GM19324 (cell line): ENCODE data around the gene RASL10A.
"Not testable (repeated sequence)": the region's sequence is repeated elsewhere in the genome, so short reads cannot be mapped to it uniquely, and the experiment has no call there.

ENCODE experiments used
- ATAC-seq: cut with Tn5 transposase; IDR thresholded peaks from one replicate; pipeline ENCODE4 v1.9.1; 2021; ENCODE audit warnings: mild to moderate bottlenecking, moderate library complexity; ENCODE audit not compliant: unreplicated experiment, low FRiP score

Gene RASL10A, protein sequence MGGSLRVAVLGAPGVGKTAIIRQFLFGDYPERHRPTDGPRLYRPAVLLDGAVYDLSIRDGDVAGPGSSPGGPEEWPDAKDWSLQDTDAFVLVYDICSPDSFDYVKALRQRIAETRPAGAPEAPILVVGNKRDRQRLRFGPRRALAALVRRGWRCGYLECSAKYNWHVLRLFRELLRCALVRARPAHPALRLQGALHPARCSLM

DNA sequence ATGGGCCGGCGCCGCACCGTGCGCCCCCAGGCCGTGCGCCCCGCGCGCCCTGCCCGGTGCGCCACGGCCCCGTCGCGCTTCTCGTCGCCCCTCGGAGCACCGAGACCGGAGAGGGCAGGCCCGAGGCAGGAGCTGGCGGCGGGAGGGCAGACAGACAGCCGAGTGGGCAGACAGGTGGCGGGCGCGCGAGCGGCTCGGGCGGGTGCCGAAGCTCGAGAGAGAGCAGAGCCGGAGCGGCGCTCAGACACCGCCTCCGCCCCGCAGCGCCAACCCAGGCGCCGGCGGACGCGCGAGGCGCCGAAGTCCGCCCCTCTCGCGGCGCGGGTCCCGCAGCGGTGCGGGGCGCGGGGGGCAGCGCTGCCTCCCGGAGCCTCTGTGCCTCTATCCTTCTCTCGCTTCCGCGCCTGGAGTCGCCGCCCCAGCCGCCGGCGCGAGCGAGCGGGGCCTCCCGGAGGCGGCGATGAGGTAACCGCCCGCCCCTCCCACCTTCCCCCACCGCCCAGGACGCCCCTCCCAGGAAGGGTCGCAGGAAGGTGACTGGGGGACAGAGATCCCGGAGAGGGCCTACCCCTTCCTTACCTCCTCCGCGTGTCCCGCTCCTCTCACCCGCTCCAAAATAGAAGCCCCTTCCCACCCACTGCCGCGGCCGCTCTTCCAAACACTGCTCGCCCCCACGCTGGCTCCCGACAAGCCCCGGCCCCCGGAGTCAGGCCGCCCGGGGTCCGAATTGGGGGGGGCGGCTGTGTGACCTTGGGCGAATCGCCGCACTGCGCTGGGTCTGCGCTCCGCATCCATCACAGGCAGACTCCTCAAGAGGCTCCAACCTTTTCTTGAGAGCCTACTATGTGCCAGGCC, at the start of gene RASL10A:
Gene RASL10A (minus strand): TSS at position 412 of the 855 bp plus-strand sequence. CDS start 451 bp downstream, outside the sequence.
- ATAC-seq = no peak

GRCh38 chr22:29359469-29359868, 44.0 kb upstream of the RASL10A start:
- no peak for ATAC-seq

DNA sequence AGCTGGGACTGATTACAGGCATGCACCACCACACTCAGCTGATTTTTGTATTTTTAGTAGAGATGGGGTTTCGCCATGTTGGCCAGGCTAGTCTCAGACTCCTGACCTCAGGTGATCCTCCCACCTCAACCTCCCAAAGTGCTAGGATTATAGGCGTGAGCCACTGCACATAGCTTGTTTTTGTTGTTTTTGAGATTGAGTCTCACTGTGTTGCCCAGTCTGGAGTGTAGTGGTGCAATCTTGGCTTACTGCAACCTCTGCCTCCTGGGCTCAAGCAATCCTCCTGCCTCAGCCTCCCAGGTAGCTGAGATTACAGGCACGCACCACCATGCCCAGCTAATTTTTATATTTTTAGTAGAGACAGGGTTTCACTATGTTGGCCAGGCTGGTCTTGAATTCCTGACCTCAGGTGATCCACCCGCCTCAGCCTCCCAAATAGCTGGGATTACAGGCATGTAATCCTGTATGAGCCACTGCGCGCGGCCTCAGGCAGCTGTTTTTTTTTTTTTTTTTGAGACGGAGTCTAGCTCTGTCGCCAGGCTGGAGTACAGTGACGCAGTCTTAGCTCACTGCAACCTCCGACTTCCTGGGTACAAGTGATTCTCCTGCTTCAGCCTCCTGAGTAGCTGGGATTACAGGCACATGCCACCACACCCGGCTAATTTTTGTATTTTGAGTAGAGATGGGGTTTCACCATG, 41.8 kb upstream of the RASL10A start:
- not testable (repeated sequence) for ATAC-seq

DNA sequence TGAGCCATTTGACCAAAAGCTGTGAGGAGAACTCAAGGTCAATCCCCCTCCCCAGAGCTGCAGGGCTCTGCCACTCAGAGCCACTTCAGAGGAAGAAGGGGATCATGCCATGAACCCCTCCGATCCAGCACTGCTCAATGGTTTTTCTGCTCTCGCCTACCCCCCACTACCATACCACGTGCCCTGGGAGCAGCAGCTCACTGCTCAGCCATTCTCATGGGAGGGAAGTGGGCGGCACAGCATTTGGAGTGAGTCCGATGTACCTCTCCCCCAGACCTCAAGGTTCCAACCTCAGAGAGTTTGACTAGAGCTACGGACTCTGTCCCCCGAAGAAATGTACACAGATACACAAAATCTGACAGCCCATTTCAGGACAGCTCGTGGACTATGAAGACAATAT, 38.4 kb upstream of the RASL10A start:
- ATAC-seq = no peak

DNA sequence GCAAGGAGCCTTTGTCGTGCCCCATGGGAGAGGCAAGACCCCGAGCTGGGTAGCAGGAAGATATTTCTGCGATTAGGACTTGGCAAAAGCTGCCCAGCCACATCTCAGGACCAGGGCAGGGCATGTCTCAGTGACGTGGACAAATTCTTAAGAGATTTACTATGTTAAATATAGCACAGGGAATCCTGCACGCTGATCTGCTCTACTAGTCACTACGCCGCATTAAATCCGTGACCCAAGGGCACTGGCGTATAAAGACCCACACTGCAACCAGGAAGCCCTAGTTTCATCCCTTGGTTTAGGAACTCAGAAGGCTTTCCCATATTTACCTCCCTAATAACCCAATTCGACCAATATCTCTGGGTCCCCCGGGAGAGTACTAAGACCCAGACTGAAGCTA, 37.8 kb upstream of the RASL10A start:
- no peak for ATAC-seq

DNA sequence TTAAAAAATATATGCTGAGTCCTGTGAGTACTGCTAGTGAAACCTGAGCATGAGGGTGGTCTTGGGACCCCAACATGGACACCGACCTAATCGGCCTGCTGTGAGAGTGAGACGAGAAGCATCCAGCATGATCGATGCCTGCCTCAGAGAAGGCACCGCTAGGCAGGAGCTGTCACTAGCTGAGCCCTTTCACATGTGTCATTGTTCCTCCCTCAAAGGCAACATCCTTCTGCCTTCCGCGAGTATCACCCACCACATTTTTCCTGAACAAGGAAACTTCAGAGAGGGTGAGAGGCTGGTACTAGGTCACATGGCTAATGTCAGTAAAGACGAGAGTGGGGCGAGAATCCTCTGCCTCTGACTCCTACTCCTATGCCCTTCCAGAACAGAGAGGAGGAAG, 37.3 kb upstream of the RASL10A start:
- no peak for ATAC-seq

DNA sequence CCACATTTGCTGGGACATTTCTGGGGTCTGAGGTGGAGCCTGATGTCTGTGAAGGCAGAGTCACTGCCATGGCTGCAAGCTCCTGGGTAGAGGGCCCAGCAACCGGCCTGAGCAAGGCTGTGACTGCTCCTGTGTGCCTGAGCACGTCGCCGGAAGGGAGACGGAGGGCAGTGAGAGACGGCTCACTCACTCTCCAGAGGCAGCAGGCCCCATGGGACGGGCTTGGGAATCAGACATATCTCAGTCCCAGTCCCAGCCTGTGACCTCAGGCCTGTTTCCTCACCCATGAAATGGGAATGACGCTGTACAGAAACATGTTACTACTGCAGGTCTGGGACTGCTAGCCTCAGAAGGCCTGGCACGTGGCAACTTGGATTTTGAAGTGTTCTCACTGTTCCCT, 36.4 kb upstream of the RASL10A start:
- no peak for ATAC-seq

DNA sequence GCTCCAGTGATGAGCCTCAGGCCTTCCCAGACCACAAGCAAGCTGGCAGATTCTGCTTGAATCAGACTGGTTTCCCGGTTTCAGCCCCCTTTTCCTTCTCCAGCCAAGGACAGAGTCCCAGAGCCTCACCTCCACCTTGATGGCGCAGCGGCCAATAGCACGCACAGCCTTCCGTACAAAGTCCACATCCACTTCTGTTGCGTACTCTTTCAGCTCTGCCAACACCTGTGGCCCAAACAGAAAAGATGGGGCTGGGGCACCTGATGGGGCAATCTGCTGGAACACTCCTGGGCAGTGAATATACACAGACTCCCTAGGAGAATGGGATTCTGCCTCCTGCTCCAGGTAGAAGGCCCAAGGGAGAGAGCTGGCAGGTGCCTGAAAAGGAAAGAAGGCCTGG, 35.5 kb upstream of the RASL10A start:
- ATAC-seq = no peak

DNA sequence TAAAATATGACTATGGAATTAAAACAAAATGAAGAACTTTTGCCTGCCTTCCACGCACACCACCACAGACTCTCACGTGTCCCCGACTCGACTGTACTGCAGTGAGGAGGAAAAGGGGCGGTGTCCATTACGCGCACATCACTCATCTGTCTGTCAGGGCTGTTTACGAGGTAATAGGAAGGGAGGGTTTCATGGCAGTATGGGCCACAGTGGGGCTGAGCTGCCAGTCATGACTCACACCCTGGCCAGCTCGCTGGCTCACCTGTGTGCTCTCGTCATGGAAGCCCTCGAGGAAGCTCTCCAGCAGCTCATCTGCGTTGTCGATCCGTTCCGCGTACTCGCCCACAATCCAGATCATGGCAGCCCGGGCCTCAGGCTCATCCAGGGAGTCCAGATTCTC, 33.5 kb upstream of the RASL10A start:
- ATAC-seq = no peak

GRCh38 chr22:29348041-29348440, 32.5 kb upstream of the RASL10A start:
- no peak for ATAC-seq

DNA sequence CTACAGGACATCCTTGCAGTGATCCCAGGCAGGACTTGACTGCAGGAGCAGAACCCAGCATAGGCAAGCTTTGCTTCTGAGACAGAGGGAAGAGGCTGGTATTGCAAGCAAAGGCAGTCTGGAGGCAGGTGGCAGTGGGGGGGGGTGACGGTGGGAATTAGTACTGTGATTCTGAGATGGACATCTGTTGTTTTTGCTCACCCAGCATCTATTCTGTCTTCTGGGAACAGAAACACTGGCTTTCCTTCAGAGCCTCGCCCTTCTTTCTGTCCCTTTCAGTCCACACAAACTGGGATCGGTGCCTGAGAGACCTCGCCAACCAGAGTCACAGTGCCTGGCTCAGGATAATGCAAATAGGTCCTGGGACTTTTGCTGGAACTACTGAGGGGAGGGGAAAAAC, 31.2 kb upstream of the RASL10A start:
- ATAC-seq = no peak

GRCh38 chr22:29345932-29346331, 30.4 kb upstream of the RASL10A start:
- ATAC-seq = no peak

GRCh38 chr22:29344889-29345288, 29.4 kb upstream of the RASL10A start:
- not testable (repeated sequence) for ATAC-seq

- ATAC-seq = no peak
Measured at GRCh38 chr22:29344137-29344536, 28.6 kb upstream of the RASL10A start.

DNA sequence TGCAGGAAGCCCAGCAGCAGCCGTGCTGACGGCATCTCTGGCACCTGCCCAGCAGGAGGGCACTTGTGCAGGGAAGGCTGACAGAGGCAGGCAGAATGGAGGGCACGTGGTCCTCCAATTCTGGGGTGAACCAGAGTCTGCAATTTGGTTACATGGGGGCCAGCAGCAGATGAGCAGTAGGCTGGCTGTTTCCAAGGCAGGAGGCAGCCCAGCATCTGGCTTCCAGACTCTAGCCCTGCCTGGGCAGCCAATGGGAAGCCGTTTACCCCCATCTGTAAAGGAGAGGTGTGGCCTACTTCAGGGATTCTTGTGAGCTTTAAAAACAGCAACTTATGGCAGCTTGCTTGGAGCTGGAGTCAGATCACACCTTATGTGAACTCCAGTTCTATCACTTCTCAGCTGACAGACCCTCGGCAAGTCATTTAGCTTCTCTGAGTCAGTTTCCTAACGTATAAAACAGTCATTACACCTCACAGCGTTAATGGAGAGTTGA, 27.9 kb upstream of the RASL10A start:
- ATAC-seq = no peak

DNA sequence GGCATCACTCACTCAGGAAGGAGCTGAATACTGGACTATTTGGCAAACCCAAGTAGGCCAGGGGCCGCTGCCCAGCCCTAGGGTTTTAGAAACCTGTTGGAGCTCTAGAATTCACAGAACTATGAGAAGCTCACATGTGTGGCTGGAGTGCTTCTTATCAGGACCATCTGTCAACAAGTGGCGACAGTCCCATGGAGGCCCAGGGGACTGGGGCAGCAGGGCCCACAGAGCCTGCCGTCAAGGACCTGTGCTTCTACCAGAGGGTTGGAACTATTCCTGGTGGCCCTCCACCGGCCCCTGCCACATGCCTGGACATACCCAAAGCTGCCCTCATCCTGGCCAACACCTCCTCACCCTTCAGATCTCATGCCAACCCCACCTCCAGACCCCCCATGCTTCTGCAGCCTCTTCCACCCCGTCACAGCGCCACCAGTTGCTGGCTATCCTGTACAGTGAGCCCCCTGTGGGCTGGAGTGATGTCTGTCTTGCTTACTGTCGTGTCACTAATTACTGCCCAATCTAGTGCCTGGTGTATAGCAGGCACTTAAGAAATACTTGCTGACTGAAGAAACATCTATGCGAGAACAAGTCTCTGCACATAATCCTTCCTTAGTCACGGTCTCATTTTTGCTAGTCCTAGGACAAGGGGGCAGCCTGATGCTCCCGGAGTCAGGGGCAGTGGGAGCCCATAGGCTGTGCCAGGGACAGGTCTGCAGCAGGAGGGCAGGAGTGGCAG, 27.2 kb upstream of the RASL10A start:
- no peak for ATAC-seq

DNA sequence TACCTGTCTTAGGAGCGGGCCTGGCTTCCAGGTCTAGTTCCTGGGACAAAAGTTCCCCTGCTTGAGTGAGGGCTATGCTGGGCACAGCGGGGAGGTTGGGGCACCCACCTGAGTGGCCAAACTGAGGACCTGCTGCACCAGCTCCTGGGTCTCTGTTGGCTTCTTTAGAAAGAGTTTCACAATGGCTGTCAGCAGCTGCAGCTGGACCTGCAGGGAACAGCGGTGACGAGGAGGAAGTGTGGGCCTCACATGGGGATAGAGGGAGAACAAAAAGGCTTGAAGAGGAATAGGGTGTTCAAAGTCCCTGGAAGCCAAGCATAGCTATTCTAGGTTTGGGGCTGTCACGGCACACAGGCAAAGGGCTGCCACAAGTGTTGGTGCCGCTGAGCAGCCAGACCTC, 26.7 kb upstream of the RASL10A start:
- ATAC-seq = no peak

DNA sequence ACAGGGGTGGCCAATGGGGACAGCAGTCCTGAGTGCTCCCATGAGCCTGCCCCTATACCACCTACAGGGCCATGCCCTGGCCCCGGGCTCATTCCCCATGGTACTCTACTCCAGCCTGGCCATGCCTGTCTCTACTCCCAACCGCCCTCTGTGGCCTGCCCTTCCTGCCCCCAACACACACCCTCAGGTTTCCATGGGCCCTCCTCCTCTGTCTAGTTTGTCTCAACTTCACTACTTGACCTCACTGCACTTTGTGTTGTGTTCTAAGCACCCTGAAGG, 26.3 kb upstream of the RASL10A start:
- no peak for ATAC-seq

DNA sequence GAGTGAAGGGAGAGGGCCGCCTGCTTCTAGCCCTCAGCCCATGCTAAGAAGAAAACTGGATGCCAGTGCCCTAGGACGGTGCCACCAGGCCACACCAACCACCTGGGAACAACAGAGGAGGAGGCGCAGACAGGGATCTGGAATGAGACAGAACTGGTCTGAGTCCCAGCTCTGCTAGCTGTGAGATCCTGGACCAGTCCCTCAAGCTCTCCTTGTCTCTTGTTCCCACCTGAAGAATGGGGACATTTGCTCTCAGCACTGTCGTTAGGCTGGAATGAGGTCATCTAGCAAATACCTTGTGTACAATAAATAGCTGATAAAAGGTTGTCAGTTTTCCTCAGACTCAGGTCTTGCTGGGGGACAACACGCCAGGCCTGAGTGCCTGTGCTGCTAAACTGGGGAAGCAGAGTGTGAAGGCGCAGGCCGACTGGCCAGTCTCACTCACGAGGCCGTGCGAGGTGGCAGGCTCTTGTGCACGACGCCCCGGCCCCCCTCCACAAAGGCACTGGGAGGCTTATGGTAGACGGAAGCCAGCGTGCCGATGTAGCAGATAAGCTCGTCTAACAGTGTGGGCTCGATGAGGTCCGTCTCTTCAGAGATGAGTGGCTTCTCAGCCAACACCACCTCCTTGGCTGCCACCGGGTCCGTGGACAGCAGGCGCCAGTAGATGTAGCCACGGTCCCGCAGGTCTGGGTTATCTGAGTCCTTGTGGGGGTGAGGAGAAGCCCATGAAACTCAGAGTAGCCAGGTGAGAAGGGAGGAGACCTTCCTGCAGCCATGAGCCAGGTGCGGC, 25.8 kb upstream of the RASL10A start:
- ATAC-seq = no peak

DNA sequence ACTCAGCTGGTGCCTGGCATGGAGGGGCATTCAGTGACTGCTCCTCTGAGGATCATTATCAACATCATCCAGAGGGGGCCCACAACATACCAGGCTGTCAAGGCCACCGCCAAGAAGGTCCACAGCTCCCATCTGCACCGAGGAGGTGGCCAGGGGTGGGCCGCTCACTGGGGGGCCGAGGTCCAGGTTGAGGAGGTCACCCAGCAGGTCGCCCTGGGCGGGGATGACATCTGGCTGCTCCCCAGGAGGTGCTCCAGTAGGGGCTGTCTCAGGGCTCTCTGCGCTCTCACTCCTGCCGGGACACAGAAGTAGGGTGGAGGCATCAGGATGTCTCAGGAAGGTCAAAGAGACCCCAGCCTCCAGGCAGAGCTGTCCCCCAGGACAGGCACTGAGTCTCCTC, 25.1 kb upstream of the RASL10A start:
- no peak for ATAC-seq
